HepG2 (cell line): ENCODE results near the gene ADCY9. TPM values are rescaled to one million over a fixed set of nuclear protein-coding genes. Genes with fewer than 3 reads are reported as not detected.

Source experiments
- ATAC-seq: fragments of 200-7000 bp; cut with Tn5 transposase; 3 replicates; pipeline ENCODE4 v1.9.1; 2020; ENCODE audit warnings: mild to moderate bottlenecking, moderate library complexity
- BruUV-seq: library from RNA; stranded (reverse); fragments of 400-500 nt; replicated peaks from 2 replicates; lab custom pipeline; 2021; lab: Mats Ljungman, UMichigan
- CTCF ChIA-PET: fragments of 300-600 bp; formaldehyde crosslinking; extraction: SDS; loops from one replicate; lab custom pipeline; 2021; ENCODE audit warnings: low total read pairs, inconsistent platforms, low intra/inter-chr PET ratio; lab: Yijun Ruan, JAX
- POLR2A ChIA-PET: fragments of 350-600 bp; sonication (Branson Sonifier 250); formaldehyde crosslinking; loops from one replicate; lab custom pipeline; 2020; ENCODE audit warnings: antibody characterized with exemption, inconsistent platforms; lab: Yijun Ruan, JAX
- DNase-seq: peaks from one replicate; pipeline ENCODE4 v3.0.0-alpha.2; 2015; ENCODE audit warnings: low spot score
- FAIRE-seq: peaks from 3 replicates; lab custom pipeline; 2011; peaks lifted over from hg19 to GRCh38; lab: Jason Lieb, UNC
- H2AFZ ChIP-seq: one replicate; pipeline ENCODE4 v1.6.1; 2011; ENCODE audit warnings: low read length, inconsistent platforms
- H3K27ac ChIP-seq: fragments of 300-600 bp; 3 replicates; pipeline ENCODE4 v1.8.0; 2011; ENCODE audit warnings: mixed run types, mild to moderate bottlenecking, mixed read lengths, low read length, inconsistent platforms; ENCODE audit not compliant: insufficient read depth; ENCODE audit errors: extremely low read length
- H3K27me3 ChIP-seq, 2 experiments: fragments of 200-600 bp in 1 of 2; 2 replicates in 1 of 2; 3 replicates in 1 of 2; pipeline versions ENCODE4 v1.6.0 to v1.8.0; 2011; ENCODE audit warnings: low read length in 2 of 2, mild to moderate bottlenecking in 2 of 2, moderate library complexity in 2 of 2, inconsistent platforms in 1 of 2; ENCODE audit not compliant: insufficient read depth in 2 of 2, control insufficient read depth in 1 of 2
- H3K36me3 ChIP-seq, 2 experiments: fragments of 200-600 bp in 1 of 2; replicated peaks in 1 of 2; 2 replicates in 1 of 2; 3 replicates in 1 of 2; pipeline versions ENCODE4 v1.5.1 to v1.8.0; 2011; ENCODE audit warnings: low read length in 2 of 2, inconsistent platforms in 1 of 2; ENCODE audit not compliant: insufficient read depth in 2 of 2, control insufficient read depth in 1 of 2
- H3K4me1 ChIP-seq: 2 replicates; pipeline ENCODE4 v1.5.1; 2012; ENCODE audit warnings: low read length, inconsistent platforms; ENCODE audit not compliant: insufficient read depth
- H3K4me2 ChIP-seq: 2 replicates; pipeline ENCODE4 v1.6.0; 2011; ENCODE audit warnings: low read depth, low read length, inconsistent platforms
- H3K4me3 ChIP-seq, 3 experiments: fragments of 200-600 bp in 1 of 3; sonication (generic), shearing (Covaris generic) in 1 of 3; replicated peaks in 1 of 3; 2 replicates each; pipeline ENCODE4 v1.5.1; 2011 to 2016; ENCODE audit warnings: low read length in 3 of 3, inconsistent platforms in 2 of 3, low read depth in 2 of 3, mild to moderate bottlenecking in 2 of 3, control low read depth in 1 of 3, mixed read lengths in 1 of 3; ENCODE audit not compliant: insufficient read depth in 1 of 3
- H3K79me2 ChIP-seq: one replicate; pipeline ENCODE4 v1.6.1; 2011; ENCODE audit warnings: low read length, inconsistent platforms; ENCODE audit not compliant: insufficient read depth
- H3K9ac ChIP-seq: 2 replicates; pipeline ENCODE4 v1.6.0; 2011; ENCODE audit warnings: mild to moderate bottlenecking, low read depth, low read length, inconsistent platforms; ENCODE audit not compliant: insufficient read depth
- H3K9me3 ChIP-seq: 2 replicates; pipeline ENCODE4 v1.5.1; 2012; ENCODE audit warnings: mild to moderate bottlenecking, low read length
- H4K20me1 ChIP-seq: 2 replicates; pipeline ENCODE4 v1.6.0; 2011; ENCODE audit warnings: inconsistent platforms, mild to moderate bottlenecking, low read length, moderate library complexity; ENCODE audit not compliant: insufficient read depth
- BCL6 ChIP-seq: IDR thresholded peaks from 2 replicates; pipeline ENCODE4 v1.6.1; 2016; ENCODE audit warnings: missing genetic modification reagents, missing compliant biosample characterization
- FOXC1 ChIP-seq: sonication (generic); formaldehyde crosslinking; IDR thresholded peaks from 2 replicates; pipeline ENCODE4 v1.8.0; 2022; ENCODE audit warnings: mild to moderate bottlenecking, missing genetic modification reagents, borderline replicate concordance
- GABPA ChIP-seq, 2 experiments: IDR thresholded peaks; 2 replicates each; pipeline ENCODE4 v1.6.1; 2011 to 2016; ENCODE audit warnings: low read depth in 2 of 2, low read length in 1 of 2, missing biosample characterization in 1 of 2, missing genetic modification characterization in 1 of 2
- HOXA3 ChIP-seq: sonication (generic); formaldehyde crosslinking; IDR thresholded peaks from 2 replicates; pipeline ENCODE4 v1.5.0; 2020; ENCODE audit warnings: missing genetic modification reagents
- MEIS2 ChIP-seq: sonication (generic); formaldehyde crosslinking; IDR thresholded peaks from 2 replicates; pipeline ENCODE4 v1.9.0; 2021; ENCODE audit warnings: mild to moderate bottlenecking, missing genetic modification reagents
- ZMYM4 ChIP-seq: sonication (generic); formaldehyde crosslinking; IDR thresholded peaks from 2 replicates; pipeline ENCODE4 v1.8.1; 2023; ENCODE audit warnings: mild to moderate bottlenecking, missing genetic modification reagents
- WGBS: methylation state at CpG from one replicate; pipeline ENCODE4 v1.1.6; 2017; ENCODE audit warnings: low lambda C conversion rate; 5-methylcytosine and 5-hydroxymethylcytosine counted together
- in situ Hi-C: cut with HindIII; loops from 2 replicates; pipeline ENCODE4 v1.10.0; 2017; ENCODE audit warnings: low pct_unique_long_range_greater_than_20kb; ENCODE audit not compliant: extremely low pct_ligation_motif_present
- intact Hi-C: fragments of 100-400 bp; cut with micrococcal nuclease; formaldehyde crosslinking; loops from one replicate; pipeline ENCODE4 v1.10.0; 2022; ENCODE audit not compliant: unreplicated experiment
- polyA plus RNA-seq, 8 experiments: library from polyadenylated mRNA; depleted of rRNA in 3 of 8; stranded (reverse) in 7 of 8; unstranded in 1 of 8; fragments of >200 nt; fragmentation: Illumina TruSeq in 4 of 8; extraction: Trizol in 4 of 8; gene quantifications; 2 replicates each; pipeline versions ENCODE4 v1.2.1 to v1.2.3, GENCODE V29; 2011 to 2016; ENCODE audit warnings: low read depth in 4 of 8, missing spikeins in 1 of 8, mixed read lengths in 1 of 8; ENCODE audit not compliant: insufficient read depth in 1 of 8
- total RNA-seq, 5 experiments: library from RNA; depleted of rRNA; stranded (reverse); fragments of >200 nt; fragmentation: Illumina TruSeq; extraction: Trizol; gene quantifications; 2 replicates each; pipeline ENCODE4 v1.2.3, GENCODE V29; 2016; ENCODE audit warnings: low read depth in 1 of 5
- TF ChIP-seq, protein P1 (sequence below): sonication (generic); formaldehyde crosslinking; IDR thresholded peaks from 2 replicates; pipeline ENCODE4 v1.5.0; 2020; ENCODE audit warnings: mild to moderate bottlenecking, low read depth, missing genetic modification reagents, borderline replicate concordance
- TF ChIP-seq, protein P2 (sequence below): IDR thresholded peaks from 2 replicates; pipeline ENCODE4 v1.6.1; 2012; ENCODE audit warnings: low read depth, low read length, improper control_type of control experiment
- TF ChIP-seq, protein P3 (sequence below): sonication (generic); formaldehyde crosslinking; IDR thresholded peaks from 2 replicates; pipeline ENCODE4 v1.4.0; 2020; ENCODE audit warnings: mild to moderate bottlenecking, missing genetic modification reagents
- TF ChIP-seq, protein P4 (sequence below): sonication (generic); formaldehyde crosslinking; IDR thresholded peaks from 2 replicates; pipeline ENCODE4 v1.4.0; 2020; ENCODE audit warnings: mild to moderate bottlenecking, missing genetic modification reagents

Gene ADCY9
- total and polyA plus RNA-seq, 2 of the 13 experiments (the other 11 are each of a cell fraction or from before 2014, with no cell fraction given) = 11.2 to 13.9 TPM

DNA sequence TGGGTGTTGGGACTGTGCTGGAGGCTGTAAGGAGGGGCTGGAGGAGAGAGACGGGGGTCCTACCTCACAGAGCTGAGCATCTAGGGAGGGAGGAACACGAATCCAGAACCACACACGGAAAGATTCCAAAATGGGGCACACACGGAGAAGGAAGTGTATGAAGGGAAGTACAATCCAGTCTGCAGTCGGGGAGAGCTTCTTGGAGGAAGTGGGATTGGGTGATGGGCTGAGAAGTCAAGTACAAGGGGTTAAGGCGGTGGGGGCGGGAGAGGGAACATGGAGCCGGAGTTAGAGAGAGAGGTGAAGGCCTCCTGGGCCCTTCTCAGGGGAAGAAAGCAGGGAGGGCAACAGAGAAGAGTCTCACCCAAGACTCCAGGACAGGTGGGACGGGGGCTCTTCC is 128.2 kb downstream of the ADCY9 start:
- peaks cover 14 to 46% of the 10 kb centered on the region in 2 experiments; a peak in 3 of 5 replicates for H3K36me3 ChIP-seq
- ChIA-PET CTCF (no interaction called here), POLR2A (no interaction called here)
- FAIRE-seq (no peak), DNase-seq (no peak), ATAC-seq (no peak)
- H3K4me3 ChIP-seq = no peak overlapping the region
- no peaks in the 10 kb centered on the region for H3K27me3 ChIP-seq
- no peak overlapping the region for H3K4me2 ChIP-seq
- H3K9ac ChIP-seq = no peak overlapping the region
- in situ Hi-C loops (no loop called here), intact Hi-C loops (no loop called here)
- H3K9me3 ChIP-seq = no peaks in the 10 kb centered on the region
- BruUV-seq = no TSS peak
- no peak overlapping the region for H2AFZ ChIP-seq
- no peaks in the 10 kb centered on the region for H4K20me1 ChIP-seq
- H3K79me2 ChIP-seq = no peaks in the 10 kb centered on the region
- 98% methylated on average over 9 of the region's 9 CpGs for WGBS
- TF ChIP-seq, protein P1, sequence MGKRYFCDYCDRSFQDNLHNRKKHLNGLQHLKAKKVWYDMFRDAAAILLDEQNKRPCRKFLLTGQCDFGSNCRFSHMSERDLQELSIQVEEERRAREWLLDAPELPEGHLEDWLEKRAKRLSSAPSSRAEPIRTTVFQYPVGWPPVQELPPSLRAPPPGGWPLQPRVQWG (CRISPR knock-in tag) = no peak
- TF ChIP-seq FOXC1 (CRISPR knock-in tag) (no peak), MEIS2 (CRISPR knock-in tag) (no peak), GABPA (IDR thresholded peaks at IDR 0.05; ENCODE audit: low read depth, low read length) (no peak), GABPA (CRISPR knock-in tag; IDR thresholded peaks at IDR 0.05; ENCODE audit: low read depth) (no peak), HOXA3 (CRISPR knock-in tag) (no peak), BCL6 (no peak), ZMYM4 (CRISPR knock-in tag) (no peak)
- TF ChIP-seq, protein P2, sequence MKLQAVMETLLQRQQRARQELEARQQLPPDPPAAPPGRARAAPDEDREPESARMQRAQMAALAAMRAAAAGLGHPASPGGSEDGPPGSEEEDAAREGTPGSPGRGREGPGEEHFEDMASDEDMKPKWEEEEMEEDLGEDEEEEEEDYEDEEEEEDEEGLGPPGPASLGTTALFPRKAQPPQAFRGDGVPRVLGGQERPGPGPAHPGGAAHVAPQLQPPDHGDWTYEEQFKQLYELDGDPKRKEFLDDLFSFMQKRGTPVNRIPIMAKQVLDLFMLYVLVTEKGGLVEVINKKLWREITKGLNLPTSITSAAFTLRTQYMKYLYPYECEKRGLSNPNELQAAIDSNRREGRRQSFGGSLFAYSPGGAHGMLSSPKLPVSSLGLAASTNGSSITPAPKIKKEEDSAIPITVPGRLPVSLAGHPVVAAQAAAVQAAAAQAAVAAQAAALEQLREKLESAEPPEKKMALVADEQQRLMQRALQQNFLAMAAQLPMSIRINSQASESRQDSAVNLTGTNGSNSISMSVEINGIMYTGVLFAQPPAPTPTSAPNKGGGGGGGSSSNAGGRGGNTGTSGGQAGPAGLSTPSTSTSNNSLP = no peak
- TF ChIP-seq, protein P3, sequence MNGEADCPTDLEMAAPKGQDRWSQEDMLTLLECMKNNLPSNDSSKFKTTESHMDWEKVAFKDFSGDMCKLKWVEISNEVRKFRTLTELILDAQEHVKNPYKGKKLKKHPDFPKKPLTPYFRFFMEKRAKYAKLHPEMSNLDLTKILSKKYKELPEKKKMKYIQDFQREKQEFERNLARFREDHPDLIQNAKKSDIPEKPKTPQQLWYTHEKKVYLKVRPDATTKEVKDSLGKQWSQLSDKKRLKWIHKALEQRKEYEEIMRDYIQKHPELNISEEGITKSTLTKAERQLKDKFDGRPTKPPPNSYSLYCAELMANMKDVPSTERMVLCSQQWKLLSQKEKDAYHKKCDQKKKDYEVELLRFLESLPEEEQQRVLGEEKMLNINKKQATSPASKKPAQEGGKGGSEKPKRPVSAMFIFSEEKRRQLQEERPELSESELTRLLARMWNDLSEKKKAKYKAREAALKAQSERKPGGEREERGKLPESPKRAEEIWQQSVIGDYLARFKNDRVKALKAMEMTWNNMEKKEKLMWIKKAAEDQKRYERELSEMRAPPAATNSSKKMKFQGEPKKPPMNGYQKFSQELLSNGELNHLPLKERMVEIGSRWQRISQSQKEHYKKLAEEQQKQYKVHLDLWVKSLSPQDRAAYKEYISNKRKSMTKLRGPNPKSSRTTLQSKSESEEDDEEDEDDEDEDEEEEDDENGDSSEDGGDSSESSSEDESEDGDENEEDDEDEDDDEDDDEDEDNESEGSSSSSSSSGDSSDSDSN (CRISPR knock-in tag) = no peak
- TF ChIP-seq, protein P4, sequence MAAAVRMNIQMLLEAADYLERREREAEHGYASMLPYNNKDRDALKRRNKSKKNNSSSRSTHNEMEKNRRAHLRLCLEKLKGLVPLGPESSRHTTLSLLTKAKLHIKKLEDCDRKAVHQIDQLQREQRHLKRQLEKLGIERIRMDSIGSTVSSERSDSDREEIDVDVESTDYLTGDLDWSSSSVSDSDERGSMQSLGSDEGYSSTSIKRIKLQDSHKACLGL (CRISPR knock-in tag) = no peak
- no peak overlapping the region for H3K27ac ChIP-seq
- H3K4me1 ChIP-seq = no peaks in the 10 kb centered on the region
